GM21515 (cell line): ENCODE measurements around the gene C9orf85.
"Not testable (repeated sequence)": the region's sequence is repeated elsewhere in the genome, so short reads cannot be mapped to it uniquely, and the experiment has no call there.

ENCODE experiments used
- ATAC-seq: cut with Tn5 transposase; IDR thresholded peaks from one replicate; pipeline ENCODE4 v1.9.1; 2021; ENCODE audit not compliant: unreplicated experiment

Gene C9orf85, protein sequence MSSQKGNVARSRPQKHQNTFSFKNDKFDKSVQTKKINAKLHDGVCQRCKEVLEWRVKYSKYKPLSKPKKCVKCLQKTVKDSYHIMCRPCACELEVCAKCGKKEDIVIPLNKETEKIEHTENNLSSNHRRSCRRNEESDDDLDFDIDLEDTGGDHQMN

DNA sequence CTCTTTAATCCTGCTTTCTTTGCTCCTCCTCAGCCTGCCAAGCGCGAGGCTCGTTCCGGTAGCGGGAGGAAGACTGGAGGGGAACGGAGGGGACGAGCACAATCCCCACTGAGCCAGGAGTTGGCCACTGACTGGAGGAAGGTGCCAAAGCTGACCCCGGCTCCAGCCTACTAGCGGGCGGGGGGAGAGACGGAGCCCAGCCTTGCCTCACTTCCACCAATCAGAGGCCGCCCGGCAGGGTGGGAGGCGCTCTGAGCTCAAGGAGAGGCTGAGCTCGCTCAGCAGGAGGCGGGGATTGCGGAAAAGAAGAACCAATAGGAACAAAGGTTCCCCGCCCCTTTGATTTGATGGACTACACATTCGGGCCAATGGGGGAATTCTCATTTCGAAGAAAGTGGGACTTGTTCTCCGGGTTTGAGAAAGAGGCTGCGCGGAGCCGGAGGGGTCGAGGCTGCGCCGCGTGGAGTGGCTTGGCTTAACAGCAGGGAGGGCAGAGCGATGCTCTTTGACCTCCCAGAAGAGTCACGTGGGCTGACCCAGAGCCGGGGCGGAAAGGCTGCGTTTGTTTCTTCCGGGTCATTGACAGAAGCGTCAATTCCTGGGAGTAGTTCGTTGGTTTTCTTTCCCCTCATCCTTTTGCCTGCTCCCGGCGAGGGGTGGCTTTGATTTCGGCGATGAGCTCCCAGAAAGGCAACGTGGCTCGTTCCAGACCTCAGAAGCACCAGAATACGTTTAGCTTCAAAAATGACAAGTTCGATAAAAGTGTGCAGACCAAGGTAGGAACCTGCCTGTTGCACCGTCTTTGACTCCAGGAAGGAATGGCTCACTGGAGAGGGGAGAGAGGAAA is at the start of gene C9orf85, which contains the start of gene ABHD17B:
TSS of gene C9orf85 (plus strand) at position 579 of the 847 bp plus-strand sequence. CDS start at position 675, 96 bp downstream.
TSS of gene ABHD17B (minus strand) at position 133 of the 847 bp plus-strand sequence. CDS start 36,113 bp downstream, outside the sequence.
- peak; percentile 94 for ATAC-seq

- ATAC-seq, result no peak
Observed at GRCh38 chr9:71863631-71864030, 47.8 kb upstream of the C9orf85 start.

DNA sequence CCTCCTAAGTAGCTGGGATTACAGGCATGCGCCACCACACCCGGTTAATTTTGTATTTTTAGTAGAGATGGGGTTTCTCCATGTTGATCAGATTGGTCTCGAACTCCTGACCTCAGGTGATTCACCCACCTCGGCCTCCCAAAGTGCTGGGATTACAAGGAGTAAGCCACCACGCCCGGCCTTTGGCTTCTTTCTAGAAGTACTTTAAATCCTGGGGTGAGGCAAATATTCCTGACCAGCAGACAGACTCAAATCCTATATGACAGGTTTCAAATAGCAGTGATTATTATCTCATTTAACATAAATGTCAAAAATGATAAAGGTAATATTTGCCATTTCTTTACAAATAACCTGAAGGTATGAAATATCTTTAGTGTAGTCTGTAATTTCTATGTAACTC is 36.1 kb upstream of the C9orf85 start:
- ATAC-seq, result no peak

DNA sequence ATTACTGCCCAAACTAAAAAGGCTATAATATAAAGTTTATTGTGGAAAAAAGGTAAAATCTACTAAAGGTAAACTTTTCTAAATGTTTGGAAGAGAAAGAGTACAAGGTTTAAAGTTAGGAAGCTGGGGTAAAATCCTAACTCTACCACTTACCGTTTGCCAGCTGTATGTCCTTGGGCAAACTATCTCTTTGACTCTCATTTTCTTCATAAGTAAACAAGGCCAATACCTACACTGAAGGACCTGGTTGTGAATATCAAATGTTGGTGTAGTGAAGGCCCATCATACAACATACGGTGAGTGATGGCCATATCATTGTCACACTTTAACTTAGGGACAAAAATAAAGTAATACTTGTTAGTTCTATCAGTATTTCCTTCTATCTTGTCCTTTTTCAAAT is 35.3 kb upstream of the C9orf85 start:
- no peak for ATAC-seq

DNA sequence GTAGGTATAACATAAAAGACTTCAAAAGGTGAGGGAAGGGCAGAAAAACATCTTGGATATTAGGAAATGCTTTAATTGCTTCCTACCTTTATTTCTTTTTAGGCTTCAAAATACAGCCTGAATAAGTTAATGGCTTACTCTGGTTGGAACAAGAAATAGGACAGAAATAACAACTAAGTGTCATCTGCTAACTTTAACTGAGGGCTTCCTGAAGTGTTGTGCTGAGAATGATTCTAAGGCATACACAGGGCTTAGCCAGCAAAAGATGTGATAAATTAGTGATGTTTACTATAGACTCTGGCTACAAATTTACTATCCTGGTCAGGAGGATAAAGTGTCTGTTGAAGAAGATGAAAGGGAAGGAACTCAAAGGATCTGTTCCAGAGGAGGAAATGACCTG is 34.6 kb upstream of the C9orf85 start:
- ATAC-seq, result no peak

DNA sequence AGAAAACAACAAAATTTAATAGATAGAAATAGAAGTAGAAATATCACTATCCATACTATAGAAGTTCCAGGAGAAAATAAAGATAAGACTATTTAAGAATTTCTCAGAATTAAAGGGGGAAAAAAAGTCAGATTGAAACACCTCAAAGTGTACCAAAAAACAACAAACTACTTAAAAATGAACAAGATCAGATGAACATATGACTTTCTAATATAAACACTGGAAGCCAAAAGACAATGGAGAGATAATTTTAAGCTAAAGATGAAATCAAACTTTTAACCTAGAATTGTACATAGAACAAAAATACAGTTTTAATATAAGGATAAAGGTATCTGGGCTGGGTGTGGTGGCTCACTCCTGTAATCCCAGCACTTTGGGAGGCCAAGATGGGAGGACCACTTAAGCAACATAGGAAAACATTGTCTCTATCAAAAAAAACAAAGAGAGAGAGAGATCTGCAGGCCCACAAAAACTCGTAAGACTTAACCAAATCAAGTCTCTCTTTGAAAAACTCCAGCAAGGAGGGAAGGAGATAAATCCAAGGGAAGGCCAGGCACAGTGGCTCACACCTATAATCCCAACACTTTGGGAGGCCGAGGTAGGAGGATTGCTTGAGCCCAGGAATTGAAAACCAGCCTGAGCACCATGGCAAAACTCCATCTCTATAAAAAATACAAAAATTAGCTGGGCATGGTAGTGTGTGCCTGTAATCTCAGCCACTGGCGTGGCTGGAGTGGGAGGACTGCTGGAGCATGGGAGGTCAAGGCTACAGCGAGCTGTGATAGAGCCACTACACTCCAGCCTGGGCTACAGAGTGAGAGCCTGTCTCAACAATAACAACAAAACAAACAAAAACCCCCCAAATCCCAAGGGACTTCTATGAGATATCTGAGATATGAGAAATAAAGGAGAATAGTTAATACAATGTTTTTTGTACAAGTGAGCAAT is 32.8 kb upstream of the C9orf85 start:
- ATAC-seq, result no peak

DNA sequence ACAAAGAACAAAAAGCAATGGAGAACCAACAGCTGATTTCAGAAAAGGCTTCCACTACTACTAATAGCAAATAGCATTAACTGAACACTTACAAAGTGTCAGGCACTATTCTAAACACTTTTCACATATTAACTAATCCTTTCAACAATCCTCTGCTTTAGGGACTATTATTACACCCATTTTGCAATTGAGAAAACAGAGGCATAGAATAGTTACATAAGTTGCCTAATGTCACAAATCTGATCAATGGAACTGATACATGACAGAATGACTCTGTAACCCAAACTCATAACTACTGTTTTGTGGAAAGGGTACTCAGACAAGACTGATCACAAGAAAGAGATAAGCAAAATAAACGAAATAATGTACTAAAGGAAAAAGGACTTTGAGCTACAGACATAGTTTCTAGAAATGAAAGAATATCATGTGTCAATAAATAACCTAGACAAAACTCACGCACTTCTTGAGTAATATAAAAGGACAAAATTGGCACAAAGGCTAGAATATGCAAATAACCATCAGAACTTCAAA is 31.7 kb upstream of the C9orf85 start:
- no peak for ATAC-seq

GRCh38 chr9:71884005-71884404 is 27.4 kb upstream of the C9orf85 start:
- ATAC-seq, result no peak

DNA sequence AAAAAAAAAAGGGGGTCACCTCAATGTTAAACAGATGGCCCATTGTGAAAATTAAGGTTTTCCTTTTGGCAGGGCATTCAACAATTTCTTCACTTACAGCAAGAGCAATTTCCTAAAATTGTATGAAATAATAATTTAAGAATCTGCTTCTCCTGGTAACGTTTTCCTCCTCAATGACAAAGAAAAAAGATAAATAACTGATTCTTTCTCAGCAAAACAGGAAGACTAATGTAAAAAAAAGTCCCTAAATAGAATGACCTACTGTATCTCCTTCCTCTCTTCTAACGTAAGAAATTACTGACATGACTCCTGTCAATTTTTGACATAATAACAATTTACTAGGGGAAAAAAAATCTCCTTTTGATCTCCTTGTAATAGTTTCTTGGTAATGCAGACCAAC is 26.0 kb upstream of the C9orf85 start:
- ATAC-seq, result no peak

DNA sequence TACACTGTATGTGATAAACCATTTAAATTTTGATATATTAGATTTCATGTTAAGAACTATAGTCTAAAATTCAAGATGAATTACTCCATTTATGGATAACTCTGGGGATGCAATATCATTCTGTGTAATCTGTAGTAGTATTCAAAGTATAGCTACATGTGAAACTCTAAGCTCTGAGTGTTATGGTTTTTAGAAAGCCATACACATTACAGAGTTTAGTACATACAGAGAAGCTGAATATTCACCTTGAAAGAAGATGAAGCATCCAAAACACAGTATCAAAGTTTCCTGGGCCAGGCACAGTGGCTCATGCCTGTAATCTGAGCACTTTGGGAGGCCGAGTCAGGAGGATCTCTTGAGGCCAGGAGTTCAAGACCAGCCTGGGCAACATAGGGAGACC is 25.4 kb upstream of the C9orf85 start:
- no peak for ATAC-seq

- ATAC-seq, result no peak
Observed at GRCh38 chr9:71886541-71886940, 24.9 kb upstream of the C9orf85 start.

DNA sequence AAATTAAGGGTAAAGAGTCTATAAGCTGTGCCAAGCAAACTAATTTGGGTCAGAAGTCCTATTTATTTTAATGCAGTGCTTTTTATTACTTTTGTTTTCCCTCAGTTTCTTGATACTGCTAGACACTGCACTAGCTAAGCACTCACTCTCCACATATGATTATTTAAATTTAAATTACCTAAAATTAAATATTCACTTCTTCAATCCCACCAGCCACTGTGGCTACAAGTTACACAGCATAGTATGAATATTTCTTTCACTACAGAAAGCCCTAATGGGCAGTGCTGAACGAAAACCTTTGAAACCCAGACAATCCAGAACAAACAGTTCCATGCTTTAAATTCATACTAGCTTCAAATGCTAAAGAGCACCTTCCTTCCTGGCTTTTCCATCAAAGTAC is 24.1 kb upstream of the C9orf85 start:
- ATAC-seq, result no peak

GRCh38 chr9:71890042-71890679 is 21.3 kb upstream of the C9orf85 start:
- no peak for ATAC-seq

GRCh38 chr9:71891557-71892189 is 19.8 kb upstream of the C9orf85 start:
- ATAC-seq, result no peak

DNA sequence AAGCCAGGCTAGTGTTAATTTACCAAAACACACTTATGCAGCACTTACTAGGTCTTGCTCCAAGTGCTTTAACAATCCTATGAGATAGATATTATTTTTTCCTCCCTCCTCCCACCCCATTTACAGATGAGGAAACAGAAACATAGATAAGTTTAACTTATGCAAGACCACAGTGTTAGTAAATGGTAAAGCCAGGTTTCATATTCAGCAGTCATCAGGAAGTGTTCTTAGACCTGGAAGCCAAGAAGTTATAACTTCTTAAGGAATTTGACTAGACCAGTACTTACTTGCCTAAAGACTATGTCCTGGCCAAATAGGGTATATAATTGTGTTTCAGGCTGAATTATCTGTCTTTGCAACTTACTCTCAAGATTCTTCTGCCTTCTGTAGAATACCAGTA is 16.3 kb upstream of the C9orf85 start:
- peak; percentile 45 for ATAC-seq

GRCh38 chr9:71895955-71896354 is 15.5 kb upstream of the C9orf85 start:
- no peak for ATAC-seq

- ATAC-seq, result no peak
Observed at GRCh38 chr9:71896761-71897160, 14.7 kb upstream of the C9orf85 start.

DNA sequence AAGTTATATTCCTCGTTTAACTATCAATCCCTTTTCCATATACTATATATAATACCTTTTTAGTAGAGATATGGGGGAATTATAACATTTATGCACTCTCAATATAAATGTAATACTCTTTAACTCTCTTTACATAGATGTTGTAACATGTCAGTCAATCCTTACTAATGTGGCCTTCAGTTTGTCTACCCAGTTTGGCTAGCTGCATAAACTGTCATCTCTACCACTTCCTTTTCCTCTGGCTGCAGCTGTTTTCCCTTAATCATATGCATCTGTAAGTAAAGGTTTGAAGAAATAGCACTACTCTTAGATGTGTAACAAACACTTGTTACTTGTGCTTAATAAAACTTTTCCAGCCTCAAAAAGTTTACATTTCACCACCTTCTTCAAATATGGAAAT is 13.9 kb upstream of the C9orf85 start:
- ATAC-seq, result peak; percentile 60

DNA sequence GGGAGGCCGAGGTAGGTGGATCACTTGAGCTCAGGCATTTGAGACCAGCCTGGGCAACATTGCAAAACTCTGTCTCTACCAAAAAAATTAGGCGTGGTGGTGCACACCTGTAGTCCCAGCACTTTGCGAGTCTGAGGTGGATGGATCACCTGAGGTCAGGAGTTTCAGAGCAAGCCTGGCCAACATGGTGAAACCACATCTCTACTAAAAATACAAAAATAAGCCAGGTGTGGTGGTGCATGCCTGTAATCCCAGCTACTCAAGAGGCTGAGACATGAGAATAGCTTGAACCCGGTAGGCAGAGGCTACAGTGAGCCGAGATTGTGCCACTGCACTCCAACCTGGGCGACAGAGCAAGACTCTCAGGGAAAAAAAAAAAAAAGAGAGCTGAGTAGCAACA is 12.7 kb upstream of the C9orf85 start:
- ATAC-seq, result not testable (repeated sequence)
